ENCODE measurements around the gene RS1.

DNA sequence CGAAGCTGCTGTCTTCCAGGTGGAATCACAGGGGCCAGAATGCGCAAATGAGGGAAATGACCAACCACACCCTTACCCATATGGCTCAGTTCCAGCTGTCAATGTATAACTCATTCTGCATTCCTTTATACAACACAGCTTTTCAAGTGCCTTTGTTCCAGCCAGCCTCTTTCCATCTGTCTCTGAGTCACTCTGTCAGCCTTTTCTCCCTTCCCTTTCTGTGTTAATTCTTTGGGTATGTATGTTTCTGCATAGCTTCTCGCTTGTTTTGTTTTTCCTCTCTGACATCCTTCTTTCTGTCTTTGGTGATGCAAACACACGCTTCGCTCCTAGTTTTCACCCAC lies 54.5 kb downstream of the RS1 start:
- TF ChIP-seq POLR2A (IDR thresholded peaks at IDR 0.05), result no peak
- TF ChIP-seq, protein P1, sequence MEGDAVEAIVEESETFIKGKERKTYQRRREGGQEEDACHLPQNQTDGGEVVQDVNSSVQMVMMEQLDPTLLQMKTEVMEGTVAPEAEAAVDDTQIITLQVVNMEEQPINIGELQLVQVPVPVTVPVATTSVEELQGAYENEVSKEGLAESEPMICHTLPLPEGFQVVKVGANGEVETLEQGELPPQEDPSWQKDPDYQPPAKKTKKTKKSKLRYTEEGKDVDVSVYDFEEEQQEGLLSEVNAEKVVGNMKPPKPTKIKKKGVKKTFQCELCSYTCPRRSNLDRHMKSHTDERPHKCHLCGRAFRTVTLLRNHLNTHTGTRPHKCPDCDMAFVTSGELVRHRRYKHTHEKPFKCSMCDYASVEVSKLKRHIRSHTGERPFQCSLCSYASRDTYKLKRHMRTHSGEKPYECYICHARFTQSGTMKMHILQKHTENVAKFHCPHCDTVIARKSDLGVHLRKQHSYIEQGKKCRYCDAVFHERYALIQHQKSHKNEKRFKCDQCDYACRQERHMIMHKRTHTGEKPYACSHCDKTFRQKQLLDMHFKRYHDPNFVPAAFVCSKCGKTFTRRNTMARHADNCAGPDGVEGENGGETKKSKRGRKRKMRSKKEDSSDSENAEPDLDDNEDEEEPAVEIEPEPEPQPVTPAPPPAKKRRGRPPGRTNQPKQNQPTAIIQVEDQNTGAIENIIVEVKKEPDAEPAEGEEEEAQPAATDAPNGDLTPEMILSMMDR (IDR thresholded peaks at IDR 0.05), result no peak

All from body of pancreas (tissue), 4 donors.